Retinal pigment epithelial cell (primary cell): ENCODE measurements around the gene TUB.

ENCODE experiments used
- DNase-seq: peaks from one replicate; pipeline ENCODE4 v3.0.0-alpha.2; 2010; ENCODE audit warnings: low read depth
- H3K4me3 ChIP-seq: 2 replicates; pipeline ENCODE4 v1.5.1; 2011; ENCODE audit warnings: mild to moderate bottlenecking, low read length, control low read depth, moderate library complexity
- CTCF ChIP-seq: conservative IDR thresholded peaks from 2 replicates; pipeline ENCODE4 v1.5.1; 2011; ENCODE audit warnings: low read depth, low read length, control low read depth, inconsistent platforms

Gene TUB

GRCh38 chr11:8090756-8091155 is 9.7 kb downstream of the TUB start:
- TF ChIP-seq CTCF, result peak; percentile 72
- no peak for DNase-seq
- no peak overlapping the region for H3K4me3 ChIP-seq

GRCh38 chr11:8091721-8092120 is 10.7 kb downstream of the TUB start:
- no peak for DNase-seq
- no peak for TF ChIP-seq CTCF
- H3K4me3 ChIP-seq, result no peak overlapping the region

- no peak for DNase-seq
- TF ChIP-seq CTCF, result peak; percentile 83
- no peak overlapping the region for H3K4me3 ChIP-seq
These were observed 11.8 kb downstream of the TUB start for GRCh38 chr11:8092587-8093424.

GRCh38 chr11:8093931-8094575 is 13.0 kb downstream of the TUB start:
- TF ChIP-seq CTCF, result no peak
- no peak overlapping the region for H3K4me3 ChIP-seq
- DNase-seq, result no peak

- no peak for TF ChIP-seq CTCF
- no peak for DNase-seq
- no peak overlapping the region for H3K4me3 ChIP-seq
These were observed 13.6 kb downstream of the TUB start for GRCh38 chr11:8094656-8095055.

GRCh38 chr11:8095371-8095770 is 14.4 kb downstream of the TUB start:
- no peak for DNase-seq
- no peak for TF ChIP-seq CTCF
- no peak overlapping the region for H3K4me3 ChIP-seq
